GM21576 (cell line): ENCODE data around the gene ARMC7.
A peak's percentile ranks its signal among the peaks of the same experiment; 100 is the strongest.
"Not testable (repeated sequence)": the region's sequence is repeated elsewhere in the genome, so short reads cannot be mapped to it uniquely, and the experiment has no call there.

Experiments used
- ATAC-seq: cut with Tn5 transposase; IDR thresholded peaks from one replicate; pipeline ENCODE4 v1.9.1; 2021; ENCODE audit warnings: mild to moderate bottlenecking, moderate library complexity; ENCODE audit not compliant: unreplicated experiment

Gene ARMC7

DNA sequence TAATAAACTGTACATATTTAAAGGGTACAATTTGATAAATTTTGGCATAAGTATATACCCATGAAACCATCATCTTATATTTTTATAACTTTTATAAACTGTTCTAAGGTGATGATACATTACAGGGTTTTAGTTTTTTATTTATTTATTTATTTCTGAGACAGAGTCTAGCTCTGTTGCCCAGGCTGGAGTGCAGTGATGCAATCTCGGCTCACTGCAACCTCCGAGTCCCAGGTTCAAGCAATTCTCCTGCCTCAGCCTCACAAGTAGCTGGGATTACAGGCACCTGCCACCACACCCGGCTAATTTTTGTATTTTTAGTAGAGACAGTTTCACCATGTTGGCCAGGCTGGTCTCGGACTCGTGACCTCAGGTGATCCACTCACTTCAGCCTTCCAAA lies 18.2 kb downstream of the ARMC7 start:
- ATAC-seq, result not testable (repeated sequence)

DNA sequence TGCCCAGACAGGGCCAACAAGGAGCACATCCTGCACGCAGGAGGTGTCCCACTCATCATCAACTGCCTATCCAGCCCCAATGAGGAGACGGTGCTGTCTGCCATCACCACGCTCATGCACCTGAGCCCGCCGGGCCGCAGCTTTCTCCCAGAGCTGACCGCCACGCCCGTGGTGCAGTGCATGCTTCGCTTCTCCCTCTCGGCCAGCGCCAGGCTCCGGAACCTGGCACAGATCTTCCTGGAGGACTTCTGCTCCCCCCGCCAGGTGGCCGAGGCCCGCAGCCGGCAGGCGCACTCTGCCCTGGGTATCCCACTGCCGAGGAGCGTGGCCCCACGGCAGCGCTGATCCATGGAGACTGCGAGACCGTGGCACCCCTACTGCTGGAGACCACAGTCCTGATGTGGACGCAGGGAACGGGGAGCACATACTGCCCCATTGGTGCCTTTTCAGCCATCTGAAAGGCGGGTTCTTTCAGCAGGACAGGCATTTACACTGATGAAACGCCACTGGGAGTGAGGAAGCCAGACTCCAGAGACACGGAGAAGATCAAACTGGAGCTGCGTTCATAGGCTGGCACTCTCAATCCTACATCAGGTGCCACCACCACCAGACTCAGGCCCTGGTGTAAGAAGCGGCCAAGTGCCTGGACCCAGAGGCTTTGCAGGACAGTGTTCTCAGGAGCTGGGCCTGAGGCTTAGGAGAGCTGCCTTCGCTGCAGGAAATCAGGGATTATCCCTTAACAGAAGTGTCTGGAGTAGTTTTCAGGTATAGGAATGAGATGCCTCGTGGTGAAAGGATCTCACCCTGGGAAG lies 19.1 kb downstream of the ARMC7 start:
- no peak for ATAC-seq

DNA sequence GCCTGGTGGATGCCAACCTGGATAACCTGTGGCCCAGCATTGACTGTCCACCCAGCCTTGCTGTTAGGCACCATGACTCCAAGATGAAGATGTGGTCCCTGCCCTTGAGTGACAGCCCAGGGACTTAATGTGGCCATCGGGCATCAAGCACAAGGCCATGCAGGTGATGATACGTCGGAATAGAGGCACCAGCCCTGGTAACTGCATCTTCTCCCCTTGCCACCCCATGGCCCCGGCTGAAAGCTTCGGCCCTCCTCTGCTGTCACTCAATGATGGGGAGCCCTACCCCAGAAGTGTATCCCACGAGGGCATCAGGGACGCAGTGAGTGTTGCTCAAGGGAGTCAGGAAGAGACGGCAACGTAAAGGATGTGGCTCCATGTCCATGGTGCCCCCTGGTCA lies 19.8 kb downstream of the ARMC7 start:
- ATAC-seq, result no peak

GRCh38 chr17:75130059-75130631 lies 20.4 kb downstream of the ARMC7 start:
- ATAC-seq, result no peak

DNA sequence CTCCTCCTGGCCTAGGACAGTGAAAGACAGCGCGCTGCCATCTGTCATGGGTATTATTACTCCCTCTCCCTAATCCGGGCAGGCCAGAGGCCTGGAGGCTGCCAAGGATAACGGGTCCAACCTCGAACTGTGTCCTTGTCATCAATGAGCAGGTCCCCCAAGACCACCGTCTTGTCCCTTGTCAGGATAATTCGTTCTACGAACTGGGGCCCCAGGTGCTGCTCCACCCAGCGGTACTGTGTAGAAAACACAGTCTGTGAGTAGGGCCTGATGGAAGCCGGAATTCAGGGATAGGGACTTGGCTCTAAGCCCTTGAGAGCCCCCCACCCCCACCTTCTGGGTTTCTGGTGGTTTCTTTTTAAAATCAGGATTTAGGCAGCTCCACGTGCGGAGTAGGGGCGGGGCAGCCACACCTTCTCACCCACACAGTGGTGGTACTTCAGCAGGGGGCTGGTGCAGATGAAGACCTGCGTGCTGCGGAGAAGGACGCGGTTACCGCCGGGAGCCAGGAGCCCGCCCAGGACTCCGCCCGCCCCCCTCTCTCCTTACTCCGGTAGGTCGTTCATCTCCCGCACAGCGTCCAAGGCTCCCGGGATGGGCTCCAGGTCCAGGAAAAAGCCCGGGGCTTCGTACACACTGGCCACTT lies 21.0 kb downstream of the ARMC7 start:
- peak; percentile 6 for ATAC-seq

DNA sequence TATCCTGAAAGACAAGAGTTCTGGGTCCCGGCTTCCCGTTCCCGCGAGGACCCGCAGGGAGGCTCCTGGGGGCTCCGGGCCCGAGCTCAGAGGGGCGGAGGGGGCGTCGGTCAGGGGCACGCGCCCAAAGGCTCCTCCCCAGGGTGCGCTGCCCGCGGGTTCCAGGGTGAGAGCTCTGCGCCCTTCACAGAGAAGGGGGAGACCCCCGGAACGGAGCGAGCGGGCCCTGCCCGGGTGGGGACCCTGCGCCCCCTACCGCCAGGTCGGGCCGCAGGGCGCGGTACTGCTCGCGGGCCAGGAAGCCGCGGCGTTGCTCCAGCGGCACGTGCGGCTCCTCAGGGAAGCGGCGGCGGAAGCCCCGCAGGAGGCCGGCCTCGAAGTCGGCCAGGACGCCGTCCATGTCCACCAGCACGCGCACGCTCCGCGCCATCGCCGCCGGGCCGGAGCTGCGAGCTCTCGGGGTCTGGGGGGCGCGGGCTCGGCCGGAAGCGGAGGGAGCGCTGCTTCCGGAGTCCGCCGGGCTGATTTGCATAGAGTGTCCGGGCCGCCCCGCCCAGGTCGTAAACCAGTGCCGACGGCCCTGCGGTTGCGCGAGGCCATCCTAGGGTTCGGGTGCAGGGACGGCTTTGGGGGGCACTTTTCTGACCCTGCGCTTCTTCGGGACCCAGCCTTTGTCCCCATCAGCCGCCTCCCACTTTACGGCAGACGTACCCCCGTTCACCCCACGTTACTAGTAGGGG lies 21.7 kb downstream of the ARMC7 start, which contains the start of gene NT5C:
Gene NT5C, minus strand, starts transcription at position 465 of the 740 bp plus-strand sequence. Its CDS starts 35 bp downstream, at position 430.
- peak; percentile 71 for ATAC-seq

GRCh38 chr17:75132018-75133000 lies 22.5 kb downstream of the ARMC7 start:
- ATAC-seq, result not testable (repeated sequence)

DNA sequence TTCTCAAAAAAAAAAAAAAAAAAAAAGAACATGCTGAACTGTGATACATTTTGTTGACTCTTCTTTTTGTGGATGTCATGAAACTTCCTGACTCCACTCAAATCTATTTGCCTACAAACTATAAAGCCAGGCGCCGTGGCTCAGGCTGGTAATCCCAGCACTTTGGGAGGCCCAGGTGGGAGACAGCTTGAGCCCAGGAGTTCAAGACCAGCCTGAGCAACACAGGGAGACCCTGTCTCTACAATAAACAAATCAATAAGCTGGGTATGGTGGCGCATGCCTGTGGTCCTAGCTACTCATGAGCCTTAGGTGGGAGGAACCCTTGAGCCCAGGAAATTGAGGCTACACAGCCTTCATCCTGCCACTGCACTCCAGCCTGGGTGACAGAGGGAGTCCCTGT lies 23.2 kb downstream of the ARMC7 start:
- ATAC-seq, result no peak

- not testable (repeated sequence) for ATAC-seq
These were observed 24.0 kb downstream of the ARMC7 start for GRCh38 chr17:75133607-75134347.

GRCh38 chr17:75135452-75135851 lies 25.7 kb downstream of the ARMC7 start:
- ATAC-seq, result no peak

DNA sequence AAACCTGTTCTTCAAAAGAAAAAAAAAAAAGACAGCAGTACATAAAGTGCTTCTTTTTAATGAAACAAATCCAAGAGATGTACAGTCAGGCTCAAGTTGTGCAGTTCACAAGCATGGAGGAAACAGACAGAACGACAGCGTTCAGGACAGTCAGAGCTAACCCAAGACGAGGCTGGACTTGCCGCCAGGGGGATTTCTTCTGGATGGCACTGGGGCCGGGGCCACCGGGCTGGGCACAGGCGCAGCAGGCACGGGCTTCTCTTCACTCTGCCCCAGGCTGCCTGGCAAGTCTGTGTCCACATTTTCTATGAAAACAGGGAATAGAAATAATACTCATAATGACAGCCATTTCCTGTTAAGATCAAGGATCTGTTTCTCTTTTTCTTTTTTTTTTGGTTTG lies 26.2 kb downstream of the ARMC7 start:
- ATAC-seq, result no peak

DNA sequence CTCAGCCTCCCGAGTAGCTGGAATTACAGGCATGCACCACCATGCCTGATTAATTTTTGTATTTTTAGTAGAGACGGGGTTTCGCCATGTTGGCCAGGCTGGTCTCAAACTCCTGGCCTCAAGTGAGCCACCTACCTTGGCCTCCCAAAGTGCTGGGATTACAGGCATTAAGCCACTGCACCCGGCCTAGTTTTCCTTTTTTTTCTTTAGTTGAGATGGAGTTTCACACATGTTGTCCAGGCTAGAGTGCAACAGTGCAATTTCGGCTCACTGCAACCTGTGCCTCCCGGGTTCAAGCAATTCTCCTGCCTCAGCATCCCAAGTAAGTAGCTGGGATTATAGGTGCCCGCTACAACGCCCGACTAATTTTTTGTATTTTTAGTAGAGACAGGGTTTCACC lies 28.0 kb downstream of the ARMC7 start:
- ATAC-seq, result not testable (repeated sequence)

DNA sequence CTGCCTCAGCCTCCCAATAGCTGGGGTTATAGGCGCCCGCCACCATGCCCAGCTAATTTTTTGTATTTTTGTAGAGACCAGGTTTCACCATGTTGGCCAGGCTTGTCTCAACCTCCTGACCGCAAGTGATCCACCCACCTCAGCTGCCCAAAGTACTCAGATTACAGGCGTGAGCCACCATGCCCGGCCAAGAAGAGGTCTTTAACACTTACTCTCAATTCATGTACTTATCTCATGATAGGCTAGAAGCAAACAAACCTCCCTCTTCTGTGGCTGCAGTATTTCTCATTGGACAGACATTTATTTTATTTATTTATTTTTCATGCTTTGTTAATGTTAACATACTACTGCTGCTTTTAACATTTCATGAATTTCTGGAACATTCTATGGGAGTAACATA lies 28.8 kb downstream of the ARMC7 start:
- ATAC-seq, result no peak

- no peak for ATAC-seq
These were observed 32.6 kb downstream of the ARMC7 start for GRCh38 chr17:75142236-75142971.

DNA sequence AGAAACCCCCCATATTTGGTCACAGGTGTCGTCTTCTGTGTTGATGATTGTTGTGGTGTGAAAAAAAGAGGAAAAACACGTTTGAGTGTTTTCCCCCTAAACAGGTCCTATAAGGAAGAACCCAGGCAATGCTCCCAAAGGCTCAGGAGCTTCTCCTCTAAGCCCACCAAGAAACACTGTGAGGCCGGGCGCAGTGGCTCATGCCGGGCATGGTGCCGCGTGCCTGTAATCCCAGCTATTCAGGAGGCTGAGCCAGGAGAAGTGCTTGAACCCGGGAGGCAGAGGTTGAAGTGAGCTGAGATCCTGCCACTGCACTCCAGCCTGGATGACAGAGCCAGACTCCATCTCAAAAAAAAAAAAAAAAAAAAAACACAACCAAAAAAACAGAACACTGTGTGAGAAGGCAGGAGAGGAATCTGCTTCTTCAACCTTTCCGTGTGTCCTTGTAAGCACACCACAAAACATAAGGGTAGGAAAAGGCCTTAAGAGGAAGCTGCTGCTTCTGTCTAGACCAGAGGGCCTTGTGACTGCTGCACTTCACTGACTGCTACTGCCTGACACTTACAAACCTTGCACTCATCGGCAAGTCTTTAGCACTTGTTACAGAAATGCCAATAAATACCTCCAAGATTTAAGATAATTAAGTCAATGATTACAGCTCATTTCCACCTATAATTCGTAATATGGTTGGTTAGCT lies 35.2 kb downstream of the ARMC7 start:
- ATAC-seq, result no peak

- ATAC-seq, result no peak
These were observed 36.8 kb downstream of the ARMC7 start for GRCh38 chr17:75146592-75146991.

GRCh38 chr17:75147878-75148546 lies 38.2 kb downstream of the ARMC7 start:
- ATAC-seq, result no peak

GRCh38 chr17:75151930-75152329 lies 42.2 kb downstream of the ARMC7 start:
- ATAC-seq, result no peak
